SK-N-MC (cell line): Measurements from ENCODE around the gene RNF5.

Experiments
- EZH2 ChIP-seq: fragments of 200-600 bp; sonication (generic); IDR thresholded peaks from one replicate; pipeline ENCODE4 v1.6.1; 2017; ENCODE audit warnings: antibody characterized with exemption
- POLR2AphosphoS5 ChIP-seq: IDR thresholded peaks from 2 replicates; pipeline ENCODE4 v1.6.1; 2012; ENCODE audit warnings: mild to moderate bottlenecking, low read depth, low read length, borderline replicate concordance

- TF ChIP-seq EZH2 (no peak), POLR2AphosphoS5 (no peak)
These were observed 25.4 kb downstream of the RNF5 start for GRCh38 chr6:32203426-32204267.
